ENCODE data around the gene AKAP6. TPM values are rescaled to one million over a fixed set of nuclear protein-coding genes. Genes with fewer than 3 reads are reported as not detected.

Gene AKAP6
- total and polyA plus RNA-seq, 2 experiments from 2014 or later, result 0.38 to 0.42 TPM

- Mint-ChIP-seq H3K9me3 (peaks cover 7% of the 10 kb centered on the region), H3K4me3 (no peak overlapping the region), H3K27me3 (ENCODE audit: insufficient read depth, low read depth, poor library complexity) (no peaks in the 10 kb centered on the region), H3K27ac (no peak overlapping the region), H3K4me1 (no peaks in the 10 kb centered on the region), H3K36me3 (ENCODE audit: low read depth) (peaks cover 9% of the 10 kb centered on the region; the same call in 1 of the 3 replicates)
- H3K27me3 ChIP-seq (ENCODE audit: insufficient read depth), result no peaks in the 10 kb centered on the region
- H3K4me2 ChIP-seq, result no peak overlapping the region
- H3F3A ChIP-seq (replicated peaks; ENCODE audit: low read depth), result no peaks in the 10 kb centered on the region
- no peak for TF ChIP-seq ZNF462 (CRISPR knock-in tag; IDR thresholded peaks at IDR 0.05)
- TF ChIP-seq POLR2AphosphoS5 (IDR thresholded peaks at IDR 0.05; ENCODE audit: low read depth), result no peak
- TF ChIP-seq STAT1 (IDR thresholded peaks at IDR 0.05; ENCODE audit: unreplicated experiment), result no peak
- TF ChIP-seq EZH2phosphoT487 (IDR thresholded peaks at IDR 0.05; ENCODE audit: unreplicated experiment), result no peak
- no peak for TF ChIP-seq CTCF (conservative IDR thresholded peaks at IDR 0.05; ENCODE audit: low read depth in 2 of 2)
- TF ChIP-seq REST (IDR thresholded peaks at IDR 0.05; ENCODE audit: unreplicated experiment), result no peak
- ATAC-seq, result no peak
- H3K27ac ChIP-seq (ENCODE audit: low read depth), result no peak overlapping the region
- no peaks in the 10 kb centered on the region for H3K36me3 ChIP-seq (ENCODE audit: insufficient read depth)
- H3K4me1 ChIP-seq (ENCODE audit: insufficient read depth), result no peaks in the 10 kb centered on the region
- DNase-seq (ENCODE audit: low spot score), result no peak
- H4K20me1 ChIP-seq (replicated peaks; ENCODE audit: insufficient read depth), result no peaks in the 10 kb centered on the region
- H3K9me2 ChIP-seq (ENCODE audit: insufficient read depth), result peaks cover 12% of the 10 kb centered on the region; the same call in 1 of the 2 replicates
- H3K4me3 ChIP-seq, result no peak overlapping the region
- no peaks in the 10 kb centered on the region for H3K79me2 ChIP-seq (replicated peaks; ENCODE audit: insufficient read depth)
- H2AFZ ChIP-seq, result no peak overlapping the region
Observed at GRCh38 chr14:32756173-32756572, 427.1 kb downstream of the AKAP6 start.

All from GM23338 (cell line).